ENCODE results near the gene CFAP65.

CFAP65 gene

GRCh38 chr2:219031005-219031738 lies 10.1 kb downstream of the CFAP65 start:
- DNase-seq, result no peak

GRCh38 chr2:219030177-219030940 lies 11.0 kb downstream of the CFAP65 start:
- no peak for DNase-seq

GRCh38 chr2:219029829-219030165 lies 11.5 kb downstream of the CFAP65 start:
- peak; percentile 63 to 79 for DNase-seq

GRCh38 chr2:219028996-219029828 lies 12.1 kb downstream of the CFAP65 start:
- DNase-seq, result no peak

- DNase-seq, result no peak
Measured at GRCh38 chr2:219028141-219028540, 13.2 kb downstream of the CFAP65 start.

- DNase-seq, result no peak
Measured at GRCh38 chr2:219027511-219028055, 13.7 kb downstream of the CFAP65 start.

- no peak for DNase-seq
Measured at GRCh38 chr2:219026946-219027345, 14.4 kb downstream of the CFAP65 start.

GRCh38 chr2:219025637-219026585 lies 15.4 kb downstream of the CFAP65 start:
- peak; percentile 74 to 86 for DNase-seq

GRCh38 chr2:219024059-219024458 lies 17.3 kb downstream of the CFAP65 start:
- no peak for DNase-seq

- no peak for DNase-seq
Measured at GRCh38 chr2:219023045-219023605, 18.2 kb downstream of the CFAP65 start.

GRCh38 chr2:219022616-219023015 lies 18.7 kb downstream of the CFAP65 start:
- no peak for DNase-seq

GRCh38 chr2:219022041-219022440 lies 19.3 kb downstream of the CFAP65 start:
- DNase-seq, result no peak

GRCh38 chr2:219021591-219021990 lies 19.7 kb downstream of the CFAP65 start:
- DNase-seq, result no peak

GRCh38 chr2:219020604-219021365 lies 20.5 kb downstream of the CFAP65 start:
- no peak for DNase-seq

GRCh38 chr2:219019436-219019835 lies 21.9 kb downstream of the CFAP65 start:
- no peak for DNase-seq

GRCh38 chr2:219018726-219019125 lies 22.6 kb downstream of the CFAP65 start:
- no peak for DNase-seq

GRCh38 chr2:219018286-219018685 lies 23.0 kb downstream of the CFAP65 start:
- DNase-seq, result no peak

- DNase-seq, result peak; percentile 54 to 56
Measured at GRCh38 chr2:219017201-219017931, 23.9 kb downstream of the CFAP65 start.

- DNase-seq, result no peak
Measured at GRCh38 chr2:219016721-219017120, 24.6 kb downstream of the CFAP65 start.

GRCh38 chr2:219010873-219011272 lies 30.4 kb downstream of the CFAP65 start:
- DNase-seq, result no peak
